ENCODE results near the gene PHF10. TPM values are rescaled to one million over a fixed set of nuclear protein-coding genes. Genes with fewer than 3 reads are reported as not detected.

Gene PHF10
- 10 to 100 TPM; 57.9 to 58.8 TPM for total RNA-seq

DNA sequence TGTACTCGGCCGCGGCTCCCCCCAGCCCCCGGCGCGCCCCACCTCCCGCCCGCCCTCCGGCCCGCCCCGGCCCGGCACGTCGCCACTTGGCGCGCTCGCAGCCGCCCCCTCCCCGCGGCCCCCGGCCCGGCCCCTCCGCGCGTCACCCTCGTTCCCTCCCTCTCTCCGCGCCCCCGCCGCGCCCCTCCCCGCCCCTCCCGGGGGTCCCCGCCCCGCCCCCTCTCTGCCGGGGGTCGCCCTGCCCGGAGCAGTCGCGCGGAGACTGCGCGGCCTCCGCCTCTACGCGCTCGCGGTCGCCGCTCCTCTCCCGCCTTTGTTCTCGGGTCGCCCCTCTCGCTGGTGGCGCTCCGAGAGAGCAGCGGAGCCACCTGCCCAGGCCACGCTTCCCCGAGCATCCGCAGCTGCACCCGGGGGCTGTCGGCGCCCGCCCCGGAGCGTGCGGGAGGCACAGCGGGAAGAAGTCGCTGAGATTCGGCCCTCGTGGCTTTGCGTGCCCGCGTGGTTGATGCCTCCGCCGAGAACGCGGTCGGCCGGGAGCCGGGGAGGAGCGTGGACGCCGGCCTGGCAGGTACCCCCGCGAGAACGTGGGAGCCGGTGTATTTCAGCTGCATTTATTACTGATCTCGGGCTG, at the start of gene PHF10:
PHF10 (minus strand) TSS at position 7 of the 631 bp plus-strand sequence. CDS start 569 bp downstream, outside the sequence.

GRCh38 chr6:169751242-169752073, 27.2 kb upstream of the PHF10 start, which contains the start of the genes DYNLT2 and ERMARD:
Gene DYNLT2 (minus strand): TSS chr6:169751572. CDS start chr6:169751458, 114 bp downstream.
Gene ERMARD (plus strand): TSS chr6:169751622. CDS start chr6:169751658, 36 bp downstream.

GRCh38 chr6:169701954-169702839, 22.1 kb downstream of the PHF10 start, which contains the start of the genes C6orf120 and WDR27:
Gene C6orf120 (plus strand): TSS chr6:169702126. CDS start chr6:169702460, 334 bp downstream.
Gene WDR27 (minus strand): TSS chr6:169702029. CDS start chr6:169689005, 13,024 bp downstream.

Other genes with a start within 250 kb of the PHF10 start
- 10 to 100 TPM; 25.6 to 28.5 TPM for gene WDR27, start 22.5 kb downstream of the PHF10 start, total RNA-seq
- 10 to 100 TPM; 16.9 to 17.6 TPM for gene C6orf120, start 22.4 kb downstream of the PHF10 start, total RNA-seq
- gene DYNLT2, start 27.1 kb upstream of the PHF10 start, total RNA-seq, result 1 to 10 TPM; 1.7 to 1.9 TPM
- 10 to 100 TPM; 29.3 to 31.3 TPM for gene ERMARD, start 27.1 kb upstream of the PHF10 start, total RNA-seq